Uterus (tissue), 4 donors: Measurements from ENCODE around the gene HPSE2. TPM values are rescaled to one million over a fixed set of nuclear protein-coding genes. Genes with fewer than 3 reads are reported as not detected.

ENCODE experiments used
- DNase-seq, 2 donors: peaks; one replicate each; pipeline ENCODE4 v3.0.0-alpha.2; 2019 to 2020
- H3K27ac ChIP-seq, 2 donors: fragments of 200-600 bp; sonication (generic); 1 replicate in 1 of 2; 2 replicates in 1 of 2; pipeline ENCODE4 v1.5.1; 2016 to 2018
- H3K27me3 ChIP-seq, 2 donors: fragments of 200-600 bp; sonication (generic); one replicate each; pipeline ENCODE4 v1.5.1; 2018 to 2019; ENCODE audit warnings: control low read depth in 1 of 2
- H3K36me3 ChIP-seq, 2 donors: fragments of 200-600 bp; sonication (generic); one replicate each; pipeline ENCODE4 v1.5.1; 2019; ENCODE audit warnings: control low read depth in 1 of 2
- H3K4me1 ChIP-seq, 2 donors: fragments of 200-600 bp; sonication (generic); one replicate each; pipeline ENCODE4 v1.5.1; 2018 to 2019; ENCODE audit warnings: control low read depth in 1 of 2
- H3K4me3 ChIP-seq, 2 donors: fragments of 200-600 bp; sonication (generic); 1 replicate in 1 of 2; 2 replicates in 1 of 2; pipeline ENCODE4 v1.5.1; 2018 to 2019; ENCODE audit warnings: mild to moderate bottlenecking in 1 of 2
- H3K9me3 ChIP-seq, 2 donors: fragments of 200-600 bp; sonication (generic); one replicate each; pipeline ENCODE4 v1.5.1; 2019; ENCODE audit warnings: control low read depth in 1 of 2
- POLR2A ChIP-seq, 2 donors: fragments of 450-650 bp; IDR thresholded peaks; one replicate each; pipeline ENCODE4 v1.6.1; 2016; ENCODE audit warnings: antibody characterized with exemption in 2 of 2, mild to moderate bottlenecking in 1 of 2, moderate library complexity in 1 of 2
- intact Hi-C: fragments of 100-400 bp; cut with DNase I; formaldehyde crosslinking; loops from one replicate; pipeline ENCODE4 v1.15.1; 2023; ENCODE audit warnings: low total_unique reads
- total RNA-seq, 4 donors: library from RNA; depleted of rRNA in 3 of 4; stranded (reverse); fragments of >200 nt in 3 of 4; gene quantifications; one replicate each; pipeline versions ENCODE4 v1.1.0 to v1.2.4, GENCODE V29; 2014 to 2023
- TF ChIP-seq, protein P1 (sequence below), 4 experiments: fragments of 200-600 bp in 2 of 4; fragments of 450-650 bp in 2 of 4; sonication (generic) in 2 of 4; IDR thresholded peaks; one replicate each; pipeline ENCODE4 v1.5.1; 2016 to 2019; ENCODE audit warnings: antibody characterized with exemption in 4 of 4, mild to moderate bottlenecking in 2 of 4, moderate library complexity in 1 of 4
- donor health status: DM: yes; HTN: yes; CAD: no.

The HPSE2 gene
- total RNA-seq, 4 donors from 2014 or later, result 7.0 to 13.6 (median 7.7) TPM; not detected in 1

GRCh38 chr10:98881789-98882188 lies 353.9 kb downstream of the HPSE2 start:
- no peak for TF ChIP-seq POLR2A (IDR thresholded peaks at IDR 0.05)
- TF ChIP-seq, protein P1, sequence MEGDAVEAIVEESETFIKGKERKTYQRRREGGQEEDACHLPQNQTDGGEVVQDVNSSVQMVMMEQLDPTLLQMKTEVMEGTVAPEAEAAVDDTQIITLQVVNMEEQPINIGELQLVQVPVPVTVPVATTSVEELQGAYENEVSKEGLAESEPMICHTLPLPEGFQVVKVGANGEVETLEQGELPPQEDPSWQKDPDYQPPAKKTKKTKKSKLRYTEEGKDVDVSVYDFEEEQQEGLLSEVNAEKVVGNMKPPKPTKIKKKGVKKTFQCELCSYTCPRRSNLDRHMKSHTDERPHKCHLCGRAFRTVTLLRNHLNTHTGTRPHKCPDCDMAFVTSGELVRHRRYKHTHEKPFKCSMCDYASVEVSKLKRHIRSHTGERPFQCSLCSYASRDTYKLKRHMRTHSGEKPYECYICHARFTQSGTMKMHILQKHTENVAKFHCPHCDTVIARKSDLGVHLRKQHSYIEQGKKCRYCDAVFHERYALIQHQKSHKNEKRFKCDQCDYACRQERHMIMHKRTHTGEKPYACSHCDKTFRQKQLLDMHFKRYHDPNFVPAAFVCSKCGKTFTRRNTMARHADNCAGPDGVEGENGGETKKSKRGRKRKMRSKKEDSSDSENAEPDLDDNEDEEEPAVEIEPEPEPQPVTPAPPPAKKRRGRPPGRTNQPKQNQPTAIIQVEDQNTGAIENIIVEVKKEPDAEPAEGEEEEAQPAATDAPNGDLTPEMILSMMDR (IDR thresholded peaks at IDR 0.05), result no peak
- H3K27me3 ChIP-seq, result no peaks in the 10 kb centered on the region
- intact Hi-C loops, result no loop called here
- no peak overlapping the region for H3K4me3 ChIP-seq
- H3K36me3 ChIP-seq, result no peaks in the 10 kb centered on the region
- no peak for DNase-seq
- no peak overlapping the region for H3K27ac ChIP-seq
- H3K4me1 ChIP-seq, result no peaks in the 10 kb centered on the region
- H3K9me3 ChIP-seq, result no peaks in the 10 kb centered on the region

DNA sequence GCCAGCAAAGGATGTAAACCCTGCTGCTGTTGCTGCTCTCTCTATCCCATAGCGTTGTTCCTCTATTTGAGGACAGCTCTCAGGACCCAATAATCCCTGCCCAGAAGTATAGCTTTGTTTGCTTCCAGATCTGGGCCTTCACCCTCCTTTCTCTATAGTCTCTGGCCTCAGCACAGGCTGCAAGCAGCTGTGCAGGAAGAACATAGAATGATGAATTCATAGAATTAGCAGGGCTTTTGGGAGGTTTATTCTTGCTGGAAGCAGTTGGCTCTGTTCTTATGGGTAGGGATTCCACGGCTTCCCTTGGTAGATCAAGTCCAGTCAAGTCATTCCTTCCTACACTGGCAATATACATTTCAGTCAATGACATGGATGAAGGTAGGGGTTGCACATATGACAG lies 354.7 kb downstream of the HPSE2 start:
- Histone ChIP-seq H3K27ac (no peak overlapping the region), H3K4me3 (no peak overlapping the region), H3K27me3 (no peaks in the 10 kb centered on the region), H3K36me3 (no peaks in the 10 kb centered on the region), H3K4me1 (no peaks in the 10 kb centered on the region), H3K9me3 (no peaks in the 10 kb centered on the region)
- TF ChIP-seq POLR2A (IDR thresholded peaks at IDR 0.05), result no peak
- TF ChIP-seq, protein P1 (IDR thresholded peaks at IDR 0.05), result no peak
- intact Hi-C loops, result no loop called here
- no peak for DNase-seq

- H3K27ac ChIP-seq, result no peak overlapping the region
- H3K4me3 ChIP-seq, result no peak overlapping the region
- no peaks in the 10 kb centered on the region for H3K27me3 ChIP-seq
- no peak for DNase-seq
- intact Hi-C loops, result no loop called here
- H3K9me3 ChIP-seq, result no peaks in the 10 kb centered on the region
- H3K4me1 ChIP-seq, result no peaks in the 10 kb centered on the region
- H3K36me3 ChIP-seq, result no peaks in the 10 kb centered on the region
- no peak for TF ChIP-seq POLR2A (IDR thresholded peaks at IDR 0.05)
Measured at GRCh38 chr10:98878921-98879320, 356.7 kb downstream of the HPSE2 start.

- Histone ChIP-seq H3K4me3 (no peak overlapping the region), H3K36me3 (no peaks in the 10 kb centered on the region), H3K4me1 (no peaks in the 10 kb centered on the region), H3K27ac (no peak overlapping the region), H3K27me3 (no peaks in the 10 kb centered on the region), H3K9me3 (no peaks in the 10 kb centered on the region)
- TF ChIP-seq, protein P1 (IDR thresholded peaks at IDR 0.05), result no peak
- TF ChIP-seq POLR2A (IDR thresholded peaks at IDR 0.05), result no peak
- intact Hi-C loops, result no loop called here
- no peak for DNase-seq
Measured at GRCh38 chr10:98878418-98878817, 357.2 kb downstream of the HPSE2 start.

DNA sequence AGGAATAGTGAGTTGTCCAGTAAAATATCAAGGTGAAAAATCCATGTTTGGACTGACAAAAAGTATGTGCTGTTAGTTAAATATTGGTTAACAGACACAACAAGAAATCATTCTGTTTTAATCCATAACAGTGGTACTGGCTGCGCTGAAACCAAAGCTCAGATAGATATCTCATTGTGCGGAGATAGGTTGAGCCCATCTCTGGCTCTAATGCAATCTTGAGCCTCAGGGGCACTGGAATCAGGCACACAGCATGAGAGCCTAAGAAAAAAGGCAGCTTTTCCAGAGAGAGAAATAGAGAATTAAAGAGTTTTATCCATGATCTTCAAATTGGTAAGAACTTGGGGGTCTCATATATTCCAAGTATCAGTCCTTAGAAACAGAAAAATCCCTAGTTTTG lies 373.7 kb downstream of the HPSE2 start:
- H3K27ac ChIP-seq, result no peak overlapping the region
- no peak overlapping the region for H3K4me3 ChIP-seq
- no peak for DNase-seq
- no peaks in the 10 kb centered on the region for H3K9me3 ChIP-seq
- no peaks in the 10 kb centered on the region for H3K4me1 ChIP-seq
- intact Hi-C loops, result no loop called here
- no peak for TF ChIP-seq POLR2A (IDR thresholded peaks at IDR 0.05)
- TF ChIP-seq, protein P1 (IDR thresholded peaks at IDR 0.05), result no peak
- H3K36me3 ChIP-seq, result no peaks in the 10 kb centered on the region
- H3K27me3 ChIP-seq, result no peaks in the 10 kb centered on the region

GRCh38 chr10:98858525-98858924 lies 377.1 kb downstream of the HPSE2 start:
- Histone ChIP-seq H3K4me3 (no peak overlapping the region), H3K27me3 (no peaks in the 10 kb centered on the region), H3K36me3 (no peaks in the 10 kb centered on the region), H3K27ac (no peak overlapping the region), H3K9me3 (no peaks in the 10 kb centered on the region), H3K4me1 (no peaks in the 10 kb centered on the region)
- no peak for DNase-seq
- intact Hi-C loops, result no loop called here
- no peak for TF ChIP-seq POLR2A (IDR thresholded peaks at IDR 0.05)
- TF ChIP-seq, protein P1 (IDR thresholded peaks at IDR 0.05), result no peak
